H1 (cell line): Measurements from ENCODE around the gene COX10. TPM values are rescaled to one million over a fixed set of nuclear protein-coding genes. Genes with fewer than 3 reads are reported as not detected.

ENCODE experiments used
- CTCF ChIA-PET: fragments of 300-600 bp; sonication (Branson Sonifier 250); formaldehyde crosslinking; loops from one replicate; lab custom pipeline; 2021; ENCODE audit not compliant: partially characterized antibody; lab: Charles Lee
- POLR2A ChIA-PET: fragments of 300-600 bp; sonication (Branson Sonifier 250); formaldehyde crosslinking; loops from one replicate; lab custom pipeline; 2021; ENCODE audit warnings: inconsistent platforms; ENCODE audit not compliant: partially characterized antibody; lab: Charles Lee
- DNase-seq, 2 experiments: peaks; one replicate each; pipeline versions ENCODE4 v3.0.0 to v3.0.0-alpha.2; 2010 to 2022; ENCODE audit warnings: low spot score in 2 of 2, low read depth in 1 of 2, mixed read lengths in 1 of 2
- FAIRE-seq: peaks from 2 replicates; lab custom pipeline; 2011; peaks lifted over from hg19 to GRCh38; lab: Jason Lieb, UNC
- H2AFZ ChIP-seq: 2 replicates; pipeline ENCODE4 v1.8.1; 2012; ENCODE audit warnings: low read length, inconsistent platforms
- H2AK5ac ChIP-seq: 2 replicates; pipeline ENCODE4 v1.6.1; 2013; ENCODE audit warnings: low read depth, low read length
- H2BK120ac ChIP-seq: replicated peaks from 2 replicates; pipeline ENCODE3; 2013; ENCODE audit warnings: low read depth, low read length, inconsistent platforms
- H2BK12ac ChIP-seq: 2 replicates; pipeline ENCODE4 v1.6.1; 2013; ENCODE audit warnings: low read depth, low read length
- H2BK15ac ChIP-seq: 2 replicates; pipeline ENCODE4 v1.6.1; 2013; ENCODE audit warnings: low read length
- H2BK20ac ChIP-seq: 2 replicates; pipeline ENCODE4 v1.6.1; 2013; ENCODE audit warnings: low read length
- H2BK5ac ChIP-seq: 2 replicates; pipeline ENCODE4 v1.6.1; 2013; ENCODE audit warnings: low read depth, low read length
- H3K14ac ChIP-seq: 2 replicates; pipeline ENCODE4 v1.6.1; 2013; ENCODE audit warnings: inconsistent platforms; ENCODE audit not compliant: insufficient read length
- H3K18ac ChIP-seq: 2 replicates; pipeline ENCODE4 v1.6.1; 2013; ENCODE audit warnings: low read length; ENCODE audit errors: extremely low read depth
- H3K23ac ChIP-seq: 2 replicates; pipeline ENCODE4 v1.6.1; 2013; ENCODE audit warnings: inconsistent platforms; ENCODE audit not compliant: insufficient read length
- H3K23me2 ChIP-seq: 2 replicates; pipeline ENCODE4 v1.6.1; 2013; ENCODE audit warnings: low read depth, low read length
- H3K27ac ChIP-seq: 2 replicates; pipeline ENCODE4 v1.6.1; 2011; ENCODE audit warnings: low read depth, low read length, inconsistent platforms
- H3K27me3 ChIP-seq, 4 experiments: replicated peaks in 1 of 4; 1 replicate in 1 of 4; 2 replicates in 3 of 4; pipeline versions ENCODE4 v1.6.1 to v1.8.1; 2011 to 2013; ENCODE audit warnings: low read length in 3 of 4, mild to moderate bottlenecking in 3 of 4, inconsistent platforms in 2 of 4, mixed read lengths in 2 of 4, moderate library complexity in 1 of 4; ENCODE audit not compliant: control insufficient read depth in 3 of 4, insufficient read depth in 3 of 4; ENCODE audit errors: extremely low read depth in 1 of 4
- H3K36me3 ChIP-seq, 4 experiments: 2 replicates each; pipeline versions ENCODE4 v1.6.1 to v1.8.1; 2011 to 2013; ENCODE audit warnings: mild to moderate bottlenecking in 4 of 4, low read length in 3 of 4, moderate library complexity in 2 of 4, control low read depth in 1 of 4, inconsistent platforms in 1 of 4; ENCODE audit not compliant: insufficient read depth in 4 of 4, control insufficient read depth in 2 of 4
- H3K4ac ChIP-seq: replicated peaks from 2 replicates; pipeline ENCODE3; 2013; ENCODE audit warnings: low read length, low read depth, mixed read lengths, inconsistent platforms; ENCODE audit not compliant: insufficient read length
- H3K4me1 ChIP-seq, 4 experiments: replicated peaks in 1 of 4; 1 replicate in 1 of 4; 2 replicates in 3 of 4; pipeline versions ENCODE4 v1.6.1 to v1.8.1; 2011 to 2013; ENCODE audit warnings: low read length in 3 of 4, inconsistent platforms in 2 of 4, mixed read lengths in 1 of 4; ENCODE audit not compliant: insufficient read depth in 4 of 4, control insufficient read depth in 3 of 4
- H3K4me2 ChIP-seq, 2 experiments: 2 replicates each; pipeline versions ENCODE4 v1.6.1 to v1.8.1; 2011 to 2013; ENCODE audit warnings: low read depth in 2 of 2, low read length in 2 of 2, control low read depth in 1 of 2, inconsistent platforms in 1 of 2, mild to moderate bottlenecking in 1 of 2; ENCODE audit not compliant: insufficient read depth in 1 of 2
- H3K4me3 ChIP-seq, 4 experiments: fragments of 200-600, 300-600 bp in 1 of 4; sonication (generic), shearing (Covaris generic), sonication (Bioruptor Twin) in 1 of 4; 2 replicates each; pipeline versions ENCODE4 v1.5.1 to v1.8.1; 2011 to 2016; ENCODE audit warnings: low read length in 4 of 4, low read depth in 3 of 4, control low read depth in 2 of 4, inconsistent platforms in 2 of 4, mild to moderate bottlenecking in 2 of 4, mixed read lengths in 1 of 4, moderate library complexity in 1 of 4; ENCODE audit not compliant: insufficient read depth in 2 of 4; ENCODE audit errors: extremely low read depth in 1 of 4
- H3K56ac ChIP-seq: replicated peaks from 2 replicates; pipeline ENCODE3; 2013; ENCODE audit warnings: low read depth, mild to moderate bottlenecking, mixed read lengths, low read length, inconsistent platforms; ENCODE audit not compliant: insufficient read length
- H3K79me1 ChIP-seq: 2 replicates; pipeline ENCODE4 v1.6.1; 2013; ENCODE audit warnings: low read depth, low read length, control low read depth
- H3K79me2 ChIP-seq, 2 experiments: 2 replicates each; pipeline versions ENCODE4 v1.6.1 to v1.8.1; 2012 to 2013; ENCODE audit warnings: low read length in 2 of 2, mild to moderate bottlenecking in 2 of 2, inconsistent platforms in 1 of 2; ENCODE audit not compliant: insufficient read depth in 2 of 2, control insufficient read depth in 1 of 2
- H3K9ac ChIP-seq, 4 experiments: replicated peaks in 1 of 4; 1 replicate in 1 of 4; 2 replicates in 3 of 4; pipeline versions ENCODE4 v1.6.1 to v1.8.1; 2011 to 2013; ENCODE audit warnings: low read depth in 3 of 4, low read length in 3 of 4, control low read depth in 2 of 4, mild to moderate bottlenecking in 2 of 4, moderate library complexity in 2 of 4, inconsistent platforms in 1 of 4; ENCODE audit errors: extremely low read depth in 1 of 4
- H3K9me3 ChIP-seq, 2 experiments: 2 replicates each; pipeline versions ENCODE4 v1.6.1 to v1.8.1; 2012 to 2013; ENCODE audit warnings: mild to moderate bottlenecking in 2 of 2, moderate library complexity in 2 of 2, control low read depth in 1 of 2, inconsistent platforms in 1 of 2, low read depth in 1 of 2, low read length in 1 of 2, mixed read lengths in 1 of 2; ENCODE audit not compliant: insufficient read depth in 2 of 2
- H4K20me1 ChIP-seq, 2 experiments: replicated peaks in 1 of 2; 2 replicates each; pipeline versions ENCODE3 to v1.8.1; 2011 to 2013; ENCODE audit warnings: inconsistent platforms in 2 of 2, low read length in 2 of 2, mild to moderate bottlenecking in 1 of 2; ENCODE audit not compliant: insufficient read depth in 2 of 2, control insufficient read depth in 1 of 2
- H4K5ac ChIP-seq: 2 replicates; pipeline ENCODE4 v1.6.1; 2013; ENCODE audit warnings: low read length, low read depth, mixed read lengths, inconsistent platforms; ENCODE audit not compliant: insufficient read length
- H4K8ac ChIP-seq: 2 replicates; pipeline ENCODE4 v1.8.0; 2013; ENCODE audit warnings: mild to moderate bottlenecking, moderate library complexity, low read length, inconsistent platforms; ENCODE audit not compliant: insufficient read depth; ENCODE audit errors: extremely low read depth
- H4K91ac ChIP-seq: replicated peaks from 2 replicates; pipeline ENCODE3; 2013; ENCODE audit warnings: low read length, mixed read lengths, inconsistent platforms; ENCODE audit not compliant: insufficient read length
- JUND ChIP-seq: IDR thresholded peaks from 2 replicates; pipeline ENCODE4 v1.6.1; 2011; ENCODE audit warnings: mild to moderate bottlenecking, improper control_type of control experiment, low read length
- SRF ChIP-seq: IDR thresholded peaks from 2 replicates; pipeline ENCODE4 v1.6.1; 2011; ENCODE audit warnings: mild to moderate bottlenecking, low read depth, low read length, moderate library complexity
- WGBS, 2 experiments: shearing (Covaris generic) in 1 of 2; methylation state at CpG; one replicate each; pipeline versions ENCODE4 v1.1.6 to v1.1.7; 2013 to 2015; ENCODE audit warnings: low lambda C conversion rate in 2 of 2, mixed read lengths in 2 of 2, inconsistent platforms in 1 of 2, low coverage in 1 of 2, missing lambda C conversion rate in 1 of 2; ENCODE audit not compliant: insufficient replicate concordance in 2 of 2, insufficient coverage in 1 of 2, insufficient read length in 1 of 2; ENCODE audit errors: extremely low coverage in 1 of 2, missing lambda C conversion rate in 1 of 2; 5-methylcytosine and 5-hydroxymethylcytosine counted together
- polyA plus RNA-seq, 7 experiments: library from polyadenylated mRNA; depleted of rRNA in 3 of 7; stranded (reverse) in 5 of 7; unstranded in 2 of 7; fragments of >200 nt in 5 of 7; fragments of 200-250 nt in 2 of 7; gene quantifications; 1 replicate in 5 of 7; 2 replicates in 1 of 7; 4 replicates in 1 of 7; pipeline versions ENCODE4 v1.2.1 to v1.2.3, GENCODE V29; 2011 to 2013; ENCODE audit warnings: missing spikeins in 2 of 7, mixed read lengths in 2 of 7
- total RNA-seq: library from RNA; stranded (reverse); fragmentation: NEBNext Ultra II Directional; extraction: Animal tissue kit (Norgen Biotek cat#: 25700); gene quantifications from 2 replicates; pipeline ENCODE4 v1.2.1, GENCODE V29; 2021

The COX10 gene
- total and polyA plus RNA-seq, 2 of the 8 experiments (the other 6 are each of a cell fraction or from before 2014, with no cell fraction given) = 18.0 to 23.0 TPM

DNA sequence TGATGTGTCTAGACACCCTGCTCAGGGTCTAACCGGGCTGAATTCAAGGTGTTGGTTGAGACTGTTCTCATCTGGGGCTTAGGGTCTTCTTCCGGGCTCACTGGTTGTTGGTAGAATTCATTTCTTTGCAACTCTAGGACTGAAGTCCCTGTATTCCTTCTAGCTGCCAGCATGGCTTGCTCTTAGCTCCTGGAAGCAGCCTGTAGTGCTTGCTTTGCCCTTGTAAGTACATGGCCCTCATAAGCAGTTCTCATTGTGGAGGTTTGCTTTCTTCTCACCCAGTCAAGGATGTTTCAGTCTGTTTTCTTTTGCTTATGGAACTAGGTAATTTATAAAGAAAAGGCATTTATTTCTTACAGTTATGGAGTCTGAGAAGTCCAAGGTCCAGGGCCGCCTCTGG, 26.3 kb downstream of the COX10 start:
- no peak overlapping the region for H2BK120ac ChIP-seq
- H3K4me3 ChIP-seq = no peak overlapping the region
- H3K27me3 ChIP-seq = no peaks in the 10 kb centered on the region
- no peak overlapping the region for H4K5ac ChIP-seq
- H3K27ac ChIP-seq = no peak overlapping the region
- no peak overlapping the region for H2BK15ac ChIP-seq
- no peaks in the 10 kb centered on the region for H3K36me3 ChIP-seq
- no peaks in the 10 kb centered on the region; the same call in 1 of the 2 replicates for H3K79me1 ChIP-seq
- no peaks in the 10 kb centered on the region for H3K9me3 ChIP-seq
- no peak overlapping the region for H4K91ac ChIP-seq
- 86% methylated on average over 3 of the region's 3 CpGs; no CpG with 5 or more reads in 1 of the 2 experiments for WGBS, 2 experiments
- H2AK5ac ChIP-seq = no peak overlapping the region
- no peak overlapping the region for H3K14ac ChIP-seq
- DNase-seq = no peak
- H4K8ac ChIP-seq = no peak overlapping the region
- H2BK5ac ChIP-seq = no peak overlapping the region
- no peak overlapping the region; a peak in 1 of 7 replicates for H3K9ac ChIP-seq
- H3K23ac ChIP-seq = no peak overlapping the region
- peaks cover 0 to 44% of the 10 kb centered on the region in 2 experiments; a peak in 2 of 4 replicates for H3K79me2 ChIP-seq
- H3K4me1 ChIP-seq = peaks cover 0 to 2% (median 0%) of the 10 kb centered on the region in 4 experiments; a peak in 1 of 7 replicates
- no peak overlapping the region for H2AFZ ChIP-seq
- ChIA-PET POLR2A (no interaction called here), CTCF (interaction anchor here (1.0 kb wide), 1 partner anchor 15 kb away, joined by 3 read pairs; no protein-coding TSS in a partner anchor)
- no peaks in the 10 kb centered on the region for H3K23me2 ChIP-seq
- no peak overlapping the region for H3K18ac ChIP-seq
- no peak overlapping the region for H3K56ac ChIP-seq
- H2BK12ac ChIP-seq = no peak overlapping the region
- H4K20me1 ChIP-seq = no peaks in the 10 kb centered on the region
- H3K4ac ChIP-seq = no peak overlapping the region
- FAIRE-seq = no peak
- TF ChIP-seq SRF = no peak
- TF ChIP-seq JUND = no peak
- H3K4me2 ChIP-seq = no peak overlapping the region
- no peak overlapping the region for H2BK20ac ChIP-seq
